Stimulated activated CD8-positive, alpha-beta memory T cell treated with anti-CD3 and anti-CD28 coated beads, Interleukin-12 subunit alpha, Interleukin-12 subunit beta, amount 100 ng/mL, for 24 hours (primary cell): Measurements from ENCODE around the gene TMEM86B.

Experiments used
- DNase-seq: peaks from one replicate; pipeline ENCODE4 v3.0.0-alpha.2; 2020; ENCODE audit errors: extremely low read depth

Gene TMEM86B

GRCh38 chr19:55228403-55229031 lies at the start of gene TMEM86B:
TSS of gene TMEM86B (minus strand) at chr19:55228763. CDS start at chr19:55228741, 22 bp downstream.
- DNase-seq: no peak

GRCh38 chr19:55277494-55277893 lies 48.9 kb upstream of the TMEM86B start:
- DNase-seq: no peak

GRCh38 chr19:55276720-55277430 lies 48.3 kb upstream of the TMEM86B start:
- no peak for DNase-seq

GRCh38 chr19:55275851-55276719 lies 47.5 kb upstream of the TMEM86B start:
- no peak for DNase-seq

- DNase-seq: no peak
These were observed 45.6 kb upstream of the TMEM86B start for GRCh38 chr19:55273978-55274707.

- no peak for DNase-seq
These were observed 43.6 kb upstream of the TMEM86B start for GRCh38 chr19:55272142-55272541.

GRCh38 chr19:55270172-55270942 lies 41.8 kb upstream of the TMEM86B start:
- no peak for DNase-seq

GRCh38 chr19:55269299-55269698 lies 40.7 kb upstream of the TMEM86B start:
- DNase-seq: no peak

- no peak for DNase-seq
These were observed 38.3 kb upstream of the TMEM86B start for GRCh38 chr19:55266840-55267239.

GRCh38 chr19:55266404-55266803 lies 37.8 kb upstream of the TMEM86B start:
- DNase-seq: no peak

- DNase-seq: no peak
These were observed 37.3 kb upstream of the TMEM86B start for GRCh38 chr19:55265723-55266386.

GRCh38 chr19:55265173-55265572 lies 36.6 kb upstream of the TMEM86B start:
- no peak for DNase-seq

- DNase-seq: no peak
These were observed 36.0 kb upstream of the TMEM86B start for GRCh38 chr19:55264531-55264930.

- no peak for DNase-seq
These were observed 33.8 kb upstream of the TMEM86B start for GRCh38 chr19:55262359-55262758.

- no peak for DNase-seq
These were observed 33.1 kb upstream of the TMEM86B start for GRCh38 chr19:55261671-55262126.

GRCh38 chr19:55259540-55260210 lies 31.1 kb upstream of the TMEM86B start:
- no peak for DNase-seq

- DNase-seq: peak; percentile 93
These were observed 30.4 kb upstream of the TMEM86B start, which contains the start of gene PPP6R1 for GRCh38 chr19:55258828-55259539. TSS of gene PPP6R1 (minus strand) at chr19:55259017. CDS start at chr19:55247103, 11,914 bp downstream.

- DNase-seq: peak; percentile 37
These were observed 29.9 kb upstream of the TMEM86B start for GRCh38 chr19:55258476-55258827.
